Gastrocnemius medialis (tissue), 4 donors: Measurements from ENCODE around the gene FHOD3.

Experiments
- CTCF ChIP-seq, 5 experiments: fragments of 450-650 bp in 3 of 5; fragments of 200-600 bp in 2 of 5; sonication (generic) in 2 of 5; IDR thresholded peaks in 4 of 5; conservative IDR thresholded peaks in 1 of 5; 1 replicate in 4 of 5; 2 replicates in 1 of 5; pipeline ENCODE4 v1.5.1; 2016 to 2019; ENCODE audit warnings: antibody characterized with exemption in 5 of 5, mild to moderate bottlenecking in 3 of 5, moderate library complexity in 3 of 5
- POLR2A ChIP-seq, 2 donors: fragments of 450-650 bp; IDR thresholded peaks; one replicate each; pipeline ENCODE4 v1.6.1; 2017; ENCODE audit warnings: antibody characterized with exemption in 2 of 2, mild to moderate bottlenecking in 2 of 2, moderate library complexity in 2 of 2

- TF ChIP-seq CTCF (IDR thresholded peaks at IDR 0.05 in 4 of 5, conservative IDR thresholded peaks at IDR 0.05 in 1 of 5): no peak
- TF ChIP-seq POLR2A (IDR thresholded peaks at IDR 0.05): no peak
Observed at GRCh38 chr18:36354989-36355388, 57.5 kb downstream of the FHOD3 start.
